Inflammatory macrophage treated with lipopolysaccharide for 4 hours (primary cell): ENCODE data around the gene ZBTB24.

ENCODE experiments used
- DNase-seq: peaks from one replicate; pipeline ENCODE4 v3.0.0-alpha.2; 2020

ZBTB24 gene

DNA sequence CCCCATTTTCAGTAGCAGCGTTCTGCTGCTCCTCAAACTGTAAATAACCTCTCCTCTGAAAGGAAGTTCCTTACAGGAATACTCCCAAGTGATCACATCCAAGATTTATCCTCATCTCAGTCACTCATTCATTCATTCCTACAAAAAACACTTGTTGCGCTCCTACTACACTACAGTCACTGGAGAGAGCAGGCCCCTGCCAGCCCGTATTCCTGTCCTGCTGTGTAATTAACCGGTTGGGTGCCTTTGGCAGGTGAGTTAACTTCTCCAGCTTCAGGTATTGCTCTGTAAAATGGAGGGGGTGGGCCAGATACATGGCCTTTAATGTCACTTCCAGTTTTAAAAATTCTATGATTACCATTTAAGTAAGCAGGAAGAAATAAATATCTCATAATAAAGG is 15.0 kb upstream of the ZBTB24 start:
- DNase-seq = no peak

DNA sequence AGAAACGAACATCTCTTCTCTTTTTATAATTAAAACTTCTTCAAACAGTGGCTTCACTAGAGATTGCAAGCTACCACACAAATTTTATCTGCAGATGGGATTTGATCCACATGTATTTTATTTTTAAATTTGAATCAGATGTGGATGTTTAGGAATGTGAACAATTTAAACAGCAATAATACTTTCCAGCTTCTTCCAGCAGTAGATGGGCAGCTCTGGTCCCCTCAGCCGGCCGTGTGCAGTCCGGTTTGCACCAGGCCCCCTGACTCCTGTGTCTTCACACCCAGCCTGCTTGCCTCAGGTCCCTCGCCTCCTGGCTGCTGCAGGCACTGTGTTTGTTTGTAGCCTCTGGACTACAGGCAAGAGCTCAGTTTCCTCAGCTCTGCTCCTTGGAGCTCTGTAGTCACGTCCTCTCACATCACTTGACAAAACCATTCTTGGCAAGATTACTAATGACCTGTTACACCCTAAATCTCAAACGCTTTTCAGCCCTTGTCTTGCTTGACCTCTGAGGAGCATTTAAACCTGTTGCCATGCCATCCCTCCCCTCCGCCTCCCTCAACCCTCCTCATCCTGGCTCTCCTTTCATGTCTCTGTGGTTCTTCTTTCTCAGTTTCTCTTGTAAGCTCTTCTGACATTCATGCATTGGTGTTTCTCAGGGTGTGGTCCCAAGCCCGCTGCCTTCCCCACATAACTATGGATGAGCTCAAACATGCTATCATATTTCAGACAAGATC is 13.2 kb upstream of the ZBTB24 start:
- no peak for DNase-seq

DNA sequence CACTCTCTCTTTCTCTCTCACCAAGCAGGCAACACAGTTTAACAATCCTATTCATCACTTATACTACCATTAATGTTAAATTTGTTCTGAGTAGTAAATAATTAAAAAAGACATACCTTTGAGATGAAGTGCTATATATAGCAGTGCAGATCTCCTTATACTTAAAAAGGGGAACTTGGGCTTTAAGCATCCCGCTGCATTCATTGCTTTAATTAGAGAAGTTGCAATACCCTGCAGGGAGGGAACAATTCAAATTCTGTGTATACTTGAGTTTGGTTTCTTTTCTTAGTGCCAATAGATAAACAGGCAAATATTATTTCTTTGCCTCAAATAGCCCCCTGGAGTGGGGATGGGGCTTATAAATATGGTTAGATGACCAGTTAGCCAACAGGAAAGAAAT is 10.8 kb upstream of the ZBTB24 start:
- peak; percentile 41 for DNase-seq

DNA sequence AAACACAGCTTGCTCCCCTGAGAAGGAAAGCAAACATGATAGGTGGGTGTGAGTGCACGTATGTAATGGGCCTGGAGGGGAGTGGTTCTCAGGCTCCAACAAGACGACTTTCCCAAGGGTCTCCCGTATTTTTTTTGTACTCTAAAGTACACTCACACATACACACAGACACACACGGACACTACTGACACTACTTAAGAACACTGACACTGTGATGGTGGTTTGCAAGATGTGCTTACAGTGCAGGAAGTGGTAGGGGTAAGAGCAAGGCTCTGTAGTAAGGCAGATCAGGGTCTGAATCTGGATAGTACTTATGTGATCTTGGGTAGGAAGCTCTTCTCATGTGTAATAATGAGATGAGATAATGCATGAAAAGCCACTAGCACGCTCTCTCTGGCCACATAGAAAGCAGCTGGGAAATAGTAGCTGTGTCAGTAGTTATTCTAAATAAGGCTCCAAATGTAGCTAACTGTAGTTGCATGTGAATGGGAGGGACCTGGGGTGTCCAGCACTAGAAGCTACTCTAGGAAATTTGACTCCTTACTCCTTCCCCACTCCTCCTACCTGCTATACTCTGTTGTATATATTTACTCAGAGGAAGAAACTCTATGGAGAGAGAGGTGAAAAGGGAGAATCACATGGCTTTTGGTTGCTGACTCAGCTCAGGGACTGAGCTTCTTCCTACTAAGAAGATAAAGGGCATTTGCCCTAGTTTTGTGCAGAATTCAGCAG is 8.4 kb upstream of the ZBTB24 start:
- no peak for DNase-seq

DNA sequence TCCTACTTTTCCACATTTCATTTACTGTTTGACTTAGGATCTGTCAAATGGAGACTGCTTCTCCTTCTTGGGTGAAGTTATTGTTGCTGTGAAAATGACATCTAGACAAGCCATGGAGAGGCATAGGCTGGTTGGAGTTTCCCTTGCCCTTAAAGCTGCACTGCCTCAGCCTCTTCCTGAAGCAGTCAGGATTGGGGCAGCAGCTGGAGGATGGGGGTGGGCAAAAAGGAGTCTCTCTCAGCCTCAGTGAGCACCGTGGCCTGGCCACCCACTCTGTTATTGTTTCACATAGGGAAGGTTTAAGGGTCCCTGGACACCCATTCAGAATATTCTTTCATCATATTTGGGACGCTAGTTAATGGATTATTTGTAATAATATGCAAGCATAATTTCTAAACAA is 7.7 kb upstream of the ZBTB24 start:
- DNase-seq = no peak

DNA sequence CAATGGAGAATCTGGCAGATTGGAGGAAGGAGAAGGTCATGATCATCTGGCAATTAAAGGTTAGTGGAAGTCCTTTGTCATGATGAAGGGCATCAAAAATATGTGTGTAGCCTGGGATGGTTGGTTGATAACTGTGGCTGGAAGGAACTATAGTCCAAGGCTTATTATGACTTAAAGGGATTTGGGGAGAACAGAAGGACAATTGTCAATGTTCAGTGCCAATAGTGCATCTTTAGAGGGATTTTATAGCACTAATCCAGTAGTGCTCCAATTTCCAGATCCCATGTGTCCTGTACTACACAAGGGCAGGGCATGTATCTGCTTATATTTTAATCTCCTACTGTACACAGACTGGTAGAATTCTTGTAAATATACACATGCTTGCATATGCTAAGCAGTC is 5.0 kb upstream of the ZBTB24 start:
- DNase-seq = no peak

DNA sequence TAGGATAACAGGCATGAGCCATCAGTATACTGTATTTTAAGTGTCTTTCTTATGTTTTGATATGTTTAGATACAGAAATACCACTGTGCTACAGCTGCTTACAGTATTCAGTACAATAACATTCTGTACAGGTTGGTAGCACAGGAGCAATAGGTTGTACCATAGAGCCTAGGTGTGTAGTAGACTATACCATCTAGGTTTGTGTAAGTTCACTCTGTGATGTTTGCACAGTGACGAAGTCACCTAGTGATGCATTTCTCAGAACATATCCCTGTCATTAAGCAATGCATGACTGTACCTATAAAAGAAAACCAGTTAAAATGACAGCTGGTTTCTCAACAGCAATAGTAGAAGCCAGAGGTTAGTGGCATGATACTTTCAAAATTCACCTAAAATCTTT is 3.0 kb upstream of the ZBTB24 start:
- DNase-seq = no peak

DNA sequence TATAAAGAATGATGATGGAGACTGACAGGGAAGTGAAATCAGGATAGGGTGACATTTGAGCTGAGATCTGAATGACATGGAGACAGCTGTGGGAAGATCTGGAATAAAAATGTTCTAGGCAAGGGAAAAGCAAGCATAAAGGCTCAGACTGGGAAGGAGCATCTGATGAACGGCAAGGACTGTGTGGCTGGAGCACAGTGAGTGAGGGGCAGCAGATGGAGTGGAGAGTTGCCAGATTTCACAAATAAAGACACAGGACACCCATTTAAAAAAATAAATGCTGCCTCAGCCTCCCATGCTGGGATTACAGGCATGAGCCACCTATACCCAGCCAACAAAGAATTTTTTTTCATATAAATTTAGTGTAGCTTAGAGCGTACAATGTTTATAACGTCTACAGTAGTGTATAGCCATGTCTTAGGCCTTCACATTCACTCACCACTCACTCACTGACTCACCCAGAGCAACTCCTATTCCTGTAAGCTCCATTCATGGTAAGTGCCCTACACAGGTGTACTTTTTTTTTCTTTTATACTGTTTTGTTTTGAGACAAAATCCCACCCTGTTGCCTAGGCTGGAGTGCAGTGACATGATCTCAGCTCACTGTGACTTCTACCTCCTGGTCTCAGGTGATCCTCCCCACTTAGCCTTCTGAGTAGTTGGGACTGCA is 2.4 kb upstream of the ZBTB24 start:
- no peak for DNase-seq

DNA sequence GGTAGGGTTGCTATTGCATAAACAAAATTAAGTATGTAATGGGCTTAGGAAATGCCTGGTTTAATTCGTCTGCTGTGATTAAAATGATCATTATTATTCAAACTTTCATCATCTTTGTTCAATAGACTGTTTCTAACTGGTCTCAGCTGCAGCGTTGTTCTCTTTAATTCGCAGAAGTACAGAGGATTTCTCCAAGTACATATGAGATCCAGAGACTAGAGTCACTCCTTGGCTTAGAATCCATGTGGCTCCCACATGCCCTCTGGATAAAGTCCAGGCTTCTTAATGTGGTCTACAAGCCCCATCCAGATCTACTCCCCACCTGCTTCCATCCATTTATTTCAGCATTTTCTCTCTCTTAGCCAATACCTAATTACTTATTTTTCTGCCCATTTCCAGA is 1.1 kb upstream of the ZBTB24 start:
- DNase-seq = no peak

DNA sequence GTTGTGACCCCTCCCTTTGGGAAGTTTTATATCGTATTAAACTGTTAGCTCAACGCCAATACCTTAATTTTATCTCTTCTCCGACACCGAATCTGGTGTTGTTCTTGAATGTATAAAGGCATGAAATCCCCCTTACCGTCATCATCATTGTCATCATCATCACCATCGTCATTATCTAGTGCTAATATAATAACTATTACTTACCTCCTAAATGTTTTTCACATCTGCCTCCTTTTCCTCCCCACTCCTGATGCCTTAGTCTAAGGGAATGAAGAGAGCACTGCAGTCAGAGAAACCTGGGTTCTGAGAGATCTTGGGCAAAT is 677 bp upstream of the ZBTB24 start:
- peak; percentile 35 for DNase-seq

DNA sequence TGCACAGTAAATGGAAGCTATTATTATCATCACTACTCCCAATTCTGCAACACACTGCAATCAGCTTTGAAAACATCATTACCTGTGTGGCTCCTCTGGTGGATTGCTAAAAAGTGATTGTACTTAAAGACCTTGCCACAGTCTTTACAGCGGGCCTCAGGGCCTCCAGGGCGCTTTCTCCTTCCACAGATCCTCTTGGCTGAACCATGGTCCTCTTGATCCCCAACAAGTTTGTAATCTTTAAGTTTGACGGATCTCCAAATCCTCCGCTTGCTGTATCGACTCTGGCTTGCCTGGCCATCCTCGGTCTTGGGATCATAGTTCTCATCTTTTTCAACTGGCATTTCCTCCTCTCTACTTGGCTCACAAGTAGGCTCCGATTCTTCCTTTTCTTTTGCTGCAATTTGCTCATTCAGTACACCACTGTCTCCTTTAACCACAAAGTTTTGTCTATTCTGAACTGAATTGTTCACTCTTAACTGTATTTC is 2.0 kb downstream of the ZBTB24 start:
- DNase-seq = no peak

DNA sequence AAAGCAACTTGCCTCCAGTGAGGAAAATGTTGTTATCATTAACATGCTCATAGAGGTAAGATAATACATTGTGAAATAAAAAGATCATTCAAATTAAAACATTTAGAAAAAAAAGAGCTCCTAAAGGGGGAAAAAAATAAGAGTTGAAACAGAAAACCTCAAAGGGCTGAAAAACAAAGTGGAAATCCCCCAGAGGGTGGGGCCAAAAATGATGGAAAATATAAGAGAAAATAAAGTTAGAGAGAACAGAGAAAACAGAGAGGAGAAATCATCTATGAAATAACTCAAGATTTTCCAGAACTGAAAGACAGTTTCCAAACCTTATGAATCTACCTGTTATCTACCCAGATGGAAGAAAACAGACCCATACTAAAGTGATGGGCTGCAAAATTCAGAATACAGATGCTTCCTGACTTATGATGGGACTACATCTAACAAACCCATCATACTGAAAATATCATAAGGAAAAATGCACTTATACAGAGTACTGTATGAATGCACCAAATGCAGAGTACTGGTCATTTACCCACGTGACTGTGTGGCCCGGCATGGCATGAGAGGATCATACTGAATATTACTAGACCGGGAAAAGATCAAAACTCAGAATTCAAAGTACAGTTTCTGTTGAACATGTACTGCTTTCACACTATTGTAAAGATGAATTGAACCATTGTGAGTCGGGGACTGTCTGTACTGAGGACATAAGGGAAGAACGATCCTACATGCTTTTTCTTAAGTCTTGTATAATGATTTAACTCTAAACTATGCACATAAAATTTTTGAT is 4.0 kb downstream of the ZBTB24 start:
- DNase-seq = no peak

DNA sequence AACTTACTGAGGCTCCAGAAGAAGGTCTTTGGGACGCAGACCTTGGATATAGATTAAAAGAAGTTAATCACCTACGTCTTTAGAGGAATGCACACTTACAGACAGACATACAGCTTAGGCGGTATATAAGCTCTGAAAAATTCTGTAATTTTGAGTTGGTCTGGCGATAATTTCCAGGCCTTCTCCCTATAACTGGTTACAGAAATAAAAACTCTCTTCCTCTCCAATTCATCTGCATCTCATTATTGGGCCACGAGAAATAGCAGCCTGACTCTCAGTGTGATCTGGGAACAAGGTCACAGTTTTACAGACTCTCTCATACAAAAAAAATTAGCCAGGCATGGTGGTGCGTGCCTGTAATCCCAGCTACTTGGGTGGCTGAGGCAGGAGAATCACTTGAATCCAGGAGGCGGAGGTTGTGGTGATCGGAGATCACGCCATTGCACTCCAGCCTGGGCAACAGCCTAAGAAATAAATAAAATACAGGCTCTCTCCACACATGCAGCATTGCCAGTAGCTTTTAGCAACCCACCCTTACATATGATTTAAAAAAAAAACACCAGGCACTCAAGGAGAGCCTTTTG is 4.7 kb downstream of the ZBTB24 start:
- DNase-seq = no peak

DNA sequence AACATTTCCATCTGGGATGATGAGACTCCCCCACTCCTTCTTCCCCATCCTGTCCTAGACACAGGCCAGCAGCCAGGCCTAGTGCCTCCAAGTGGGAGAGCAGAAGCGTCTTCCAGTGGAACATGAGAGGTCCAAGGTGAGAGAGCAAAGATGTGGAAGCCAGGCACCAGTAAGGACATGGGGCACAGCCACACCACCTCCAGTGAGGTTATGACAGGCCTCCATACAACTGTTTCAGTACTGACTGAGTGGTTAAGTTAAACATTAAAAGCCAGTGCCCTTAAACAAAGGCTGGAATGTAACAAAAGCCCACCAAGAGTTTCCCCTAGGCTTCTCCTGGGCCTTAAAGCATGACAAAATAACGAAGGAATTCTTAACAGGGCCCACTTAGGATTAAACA is 5.3 kb downstream of the ZBTB24 start:
- DNase-seq = no peak

DNA sequence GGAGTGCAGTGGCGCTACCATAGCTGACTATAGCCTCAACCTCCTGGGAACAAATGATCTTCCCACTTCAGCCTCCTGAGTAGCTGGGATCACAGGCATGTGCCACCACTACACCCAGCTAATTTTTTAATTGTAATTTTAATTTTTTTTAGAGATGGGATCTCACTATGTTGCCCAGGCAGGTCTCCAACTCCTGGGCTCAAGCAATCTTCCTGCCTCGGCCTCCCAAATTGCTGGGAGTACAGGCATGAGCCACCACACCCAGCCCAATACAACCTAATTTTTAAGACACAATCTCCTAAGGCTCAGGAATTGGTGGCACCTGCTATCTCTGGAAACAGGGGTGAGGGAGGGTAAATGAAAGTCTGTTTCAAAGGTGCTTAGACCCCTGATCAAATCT is 5.8 kb downstream of the ZBTB24 start:
- no peak for DNase-seq

DNA sequence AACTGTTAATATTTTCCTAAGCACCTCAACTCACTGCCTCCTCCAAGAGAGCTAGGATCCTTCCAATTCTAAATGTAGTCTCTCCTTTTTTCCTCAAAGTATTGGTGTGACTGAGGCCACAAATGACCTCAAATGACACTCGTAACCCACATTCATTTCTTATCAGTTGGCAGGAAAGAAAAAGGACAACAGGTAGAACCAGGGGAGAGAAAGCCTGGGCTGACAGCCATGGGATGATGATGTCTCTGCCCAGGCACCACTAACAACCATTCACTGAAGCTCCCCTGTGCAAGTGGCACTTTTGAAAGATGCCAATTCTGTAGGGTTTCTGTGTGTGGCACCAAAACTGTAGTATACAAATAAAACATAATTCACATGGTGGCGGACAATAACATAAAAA is 7.4 kb downstream of the ZBTB24 start:
- DNase-seq = no peak

DNA sequence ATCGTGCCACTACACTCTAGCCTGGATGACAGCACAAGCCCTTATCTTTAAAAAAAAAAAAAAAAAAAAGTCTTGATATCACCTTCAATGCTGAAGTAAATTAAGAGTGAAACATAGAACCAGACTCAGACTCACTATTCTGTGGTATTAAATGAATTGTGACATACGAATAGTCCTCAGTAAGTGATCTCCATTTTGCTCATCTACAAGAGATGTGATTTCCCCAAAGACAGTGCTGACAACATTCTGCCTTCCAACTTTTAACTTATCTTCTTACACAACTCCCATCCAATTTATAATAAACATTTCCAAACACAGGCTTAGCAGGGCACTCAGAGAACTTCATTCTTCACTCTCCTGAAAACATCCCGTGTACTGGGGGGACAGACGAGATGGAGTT is 8.0 kb downstream of the ZBTB24 start:
- DNase-seq = no peak

DNA sequence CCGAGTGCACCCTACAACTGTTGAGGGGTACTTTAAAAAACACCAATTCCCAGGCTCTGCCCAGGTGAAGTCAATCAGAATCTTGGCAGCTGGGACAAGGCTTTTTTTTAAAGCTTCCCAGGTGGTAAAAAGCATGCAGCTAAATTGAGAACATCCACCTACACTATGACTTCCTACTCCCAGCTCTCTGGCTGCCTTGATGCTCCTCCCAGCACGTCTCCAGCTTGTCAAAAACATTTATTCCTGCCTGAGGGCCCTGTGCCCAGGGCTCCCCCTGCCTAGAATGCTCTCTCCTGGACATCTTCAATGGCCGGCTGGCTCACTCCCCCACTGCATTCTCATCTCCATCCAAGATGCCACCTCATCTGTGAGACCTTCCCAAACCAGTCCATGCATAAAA is 9.9 kb downstream of the ZBTB24 start:
- no peak for DNase-seq

DNA sequence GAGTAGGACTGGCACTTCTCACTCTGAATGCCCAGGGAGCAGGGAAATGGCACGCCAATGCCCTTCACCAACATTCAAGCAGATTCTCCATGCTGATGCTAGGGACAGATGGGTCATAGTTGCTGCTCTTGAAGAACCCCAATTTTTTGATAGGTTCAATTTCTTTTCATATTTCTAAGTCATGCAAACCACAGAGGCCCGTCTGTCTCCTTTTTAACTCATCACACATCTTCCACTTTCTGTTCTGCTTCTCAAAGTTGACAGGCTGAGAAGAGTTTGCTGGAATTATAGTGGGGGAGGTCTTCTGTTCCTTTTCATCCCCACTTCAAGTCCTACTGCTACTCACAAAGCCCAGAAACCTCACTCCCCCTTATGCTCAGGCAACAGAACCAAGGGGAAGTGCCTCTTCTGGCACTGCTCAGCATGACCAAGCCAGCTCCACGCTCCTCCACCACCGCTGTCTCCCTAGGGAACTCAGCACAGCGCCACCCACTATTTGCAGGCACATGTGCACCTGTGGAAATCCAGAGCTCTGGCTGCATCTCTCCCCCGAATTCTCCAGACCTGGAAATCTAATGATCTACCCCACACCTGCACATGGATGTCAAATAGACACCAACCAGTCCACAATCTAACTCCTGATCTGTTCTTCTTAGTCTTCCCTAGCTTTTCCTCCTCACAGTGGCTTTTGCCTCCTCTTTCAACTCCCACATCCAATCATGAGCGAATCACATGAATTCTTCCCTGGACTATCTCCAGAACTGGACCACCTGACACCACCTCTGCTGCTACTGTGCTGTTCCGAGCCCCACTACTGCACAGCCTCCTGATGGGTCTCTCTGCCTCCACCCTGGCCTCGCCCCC is 10.7 kb downstream of the ZBTB24 start:
- no peak for DNase-seq

DNA sequence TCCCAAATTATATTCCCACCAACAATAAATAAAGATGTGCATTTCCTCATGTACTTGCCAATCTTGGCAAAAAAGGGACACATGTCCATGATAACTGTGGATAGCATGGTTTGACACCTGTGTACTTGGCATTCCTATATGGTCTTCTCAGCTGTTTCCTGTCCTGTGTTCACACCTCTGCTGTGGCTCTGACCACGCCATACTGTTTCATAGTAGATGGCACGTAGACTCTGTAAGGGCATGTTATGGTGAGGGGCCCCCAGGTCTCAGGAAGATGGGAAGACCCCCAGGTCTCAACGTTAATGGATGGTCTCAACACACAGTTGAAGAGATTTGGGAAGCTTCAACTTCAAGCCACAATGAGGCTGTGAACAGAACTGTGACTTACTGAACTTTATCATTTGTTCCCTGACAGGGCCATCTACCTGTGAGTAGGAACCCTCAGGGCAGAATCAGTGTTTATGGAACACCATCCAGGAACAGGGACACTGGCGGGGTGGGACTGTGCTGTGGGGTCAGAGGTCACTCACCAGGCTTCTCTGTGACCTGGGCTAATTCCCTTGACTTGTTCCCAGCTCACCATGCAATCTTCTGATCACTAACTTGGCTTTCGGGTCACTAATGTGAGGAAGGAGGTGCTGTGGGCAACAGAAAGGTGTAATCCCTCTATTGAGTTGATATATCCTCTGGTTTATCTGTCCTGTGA is 11.8 kb downstream of the ZBTB24 start:
- DNase-seq = no peak

DNA sequence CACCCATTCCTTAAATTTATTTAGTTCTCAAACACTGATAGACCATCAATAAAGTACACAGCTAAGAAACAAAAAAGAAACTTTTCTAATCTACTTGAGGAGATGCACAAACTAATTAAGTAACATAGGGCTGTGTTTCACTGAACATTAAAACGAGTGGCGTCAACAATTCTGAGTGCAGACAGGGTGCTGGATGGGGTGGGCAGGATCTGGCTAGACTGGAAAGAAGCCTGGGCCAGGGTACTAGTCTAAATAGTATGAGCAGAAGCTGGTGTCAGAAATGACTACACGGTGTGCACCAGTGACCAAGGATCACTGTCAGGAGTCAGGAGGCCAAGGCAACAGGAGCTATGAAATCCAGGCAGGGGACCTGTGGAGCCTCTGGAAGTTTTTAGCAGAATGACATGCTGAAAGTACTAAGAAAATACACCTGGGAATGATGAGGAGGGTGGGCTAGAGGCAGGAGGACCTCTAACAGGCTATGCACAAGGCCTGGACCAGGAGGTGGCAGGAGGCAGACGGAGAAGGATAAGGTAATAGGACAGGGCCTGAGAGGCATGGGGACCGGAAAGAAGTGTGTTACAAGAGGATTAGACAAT is 13.3 kb downstream of the ZBTB24 start:
- no peak for DNase-seq
